GM18508 (cell line): Measurements from ENCODE around the gene CCDC85B.
"Not testable (repeated sequence)": the region's sequence is repeated elsewhere in the genome, so short reads cannot be mapped to it uniquely, and the experiment has no call there.

Experiments
- ATAC-seq: cut with Tn5 transposase; IDR thresholded peaks from one replicate; pipeline ENCODE4 v1.9.1; 2021; ENCODE audit warnings: moderate number of reproducible peaks; ENCODE audit not compliant: insufficient read depth, unreplicated experiment

The CCDC85B gene

GRCh38 chr11:65884716-65885092 lies 5.8 kb upstream of the CCDC85B start:
- no peak for ATAC-seq

GRCh38 chr11:65885231-65885630 lies 5.2 kb upstream of the CCDC85B start:
- ATAC-seq: no peak

GRCh38 chr11:65885808-65886536 lies 4.5 kb upstream of the CCDC85B start:
- no peak for ATAC-seq

GRCh38 chr11:65886826-65887722 lies 3.4 kb upstream of the CCDC85B start:
- ATAC-seq: no peak

- no peak for ATAC-seq
These were observed 2.7 kb upstream of the CCDC85B start for GRCh38 chr11:65887723-65888162.

- ATAC-seq: no peak
These were observed 2.2 kb upstream of the CCDC85B start, which contains the start of gene FIBP for GRCh38 chr11:65888163-65888814. Gene FIBP, minus strand, starts transcription at chr11:65888471. Its CDS starts 53 bp downstream, at chr11:65888418.

- ATAC-seq: no peak
These were observed 1.0 kb downstream of the CCDC85B start for GRCh38 chr11:65891219-65892136.

GRCh38 chr11:65892137-65892540 lies 1.7 kb downstream of the CCDC85B start:
- not testable (repeated sequence) for ATAC-seq

- ATAC-seq: no peak
These were observed 2.3 kb downstream of the CCDC85B start for GRCh38 chr11:65892661-65893317.

- no peak for ATAC-seq
These were observed 3.6 kb downstream of the CCDC85B start for GRCh38 chr11:65894034-65894591.

- ATAC-seq: no peak
These were observed 5.1 kb downstream of the CCDC85B start for GRCh38 chr11:65895482-65895981.

GRCh38 chr11:65896034-65896999 lies 5.8 kb downstream of the CCDC85B start:
- no peak for ATAC-seq

- ATAC-seq: no peak
These were observed 6.6 kb downstream of the CCDC85B start for GRCh38 chr11:65897020-65897471.

- no peak for ATAC-seq
These were observed 8.3 kb downstream of the CCDC85B start for GRCh38 chr11:65898656-65899355.

- ATAC-seq: no peak
These were observed 9.1 kb downstream of the CCDC85B start for GRCh38 chr11:65899356-65900124.
